Activated naive CD4-positive, alpha-beta T cell treated with Interleukin-2 at 50 U/mL for 16 hours (primary cell): ENCODE data around the gene YY1.

Experiments
- DNase-seq: peaks from one replicate; pipeline ENCODE4 v3.0.0-alpha.2; 2020

Gene YY1

DNA sequence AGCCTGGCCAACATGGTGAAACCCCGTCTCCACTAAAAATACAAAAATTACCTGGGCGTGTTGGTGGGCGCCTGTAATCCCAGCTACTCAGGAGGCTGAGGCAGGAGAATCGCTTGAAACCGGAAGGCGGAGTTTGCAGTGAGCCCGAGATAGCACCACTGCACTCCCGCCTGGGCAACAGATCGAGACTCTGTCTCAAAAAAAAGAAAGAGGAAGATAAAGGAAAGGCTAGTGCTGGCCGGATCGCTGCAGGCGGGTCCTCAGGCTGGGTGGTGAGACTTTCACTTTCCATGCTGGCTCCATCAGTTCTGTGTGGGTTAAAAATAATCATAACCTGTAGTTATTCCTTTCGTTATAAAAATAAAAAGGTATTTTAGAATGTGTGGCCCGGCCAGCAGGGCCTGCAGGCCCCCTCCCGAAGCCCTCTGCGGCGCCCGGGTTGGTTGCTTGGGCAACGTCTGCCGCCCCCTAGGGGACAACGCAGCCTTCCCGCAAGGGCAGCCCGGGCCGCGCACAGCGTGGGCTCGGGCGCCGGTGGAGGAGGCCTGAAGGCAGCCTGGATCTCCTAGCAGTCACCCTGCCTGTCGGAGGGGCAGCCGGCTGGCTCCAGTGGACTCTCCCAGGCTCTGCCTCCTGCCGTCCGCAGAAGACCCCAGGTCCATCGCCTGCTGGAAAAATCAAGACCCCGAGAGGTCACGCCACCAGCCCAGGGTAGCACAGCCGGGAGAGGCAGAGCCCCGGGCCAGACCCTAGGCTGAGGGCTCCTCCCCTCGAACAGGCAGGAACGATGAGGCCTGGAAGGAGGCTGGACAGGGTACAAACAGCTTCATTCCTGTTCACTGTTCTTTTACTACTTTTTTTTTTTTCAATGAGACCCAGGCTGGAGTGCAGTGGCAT, 79.2 kb downstream of the YY1 start:
- peak; percentile 70 for DNase-seq

DNA sequence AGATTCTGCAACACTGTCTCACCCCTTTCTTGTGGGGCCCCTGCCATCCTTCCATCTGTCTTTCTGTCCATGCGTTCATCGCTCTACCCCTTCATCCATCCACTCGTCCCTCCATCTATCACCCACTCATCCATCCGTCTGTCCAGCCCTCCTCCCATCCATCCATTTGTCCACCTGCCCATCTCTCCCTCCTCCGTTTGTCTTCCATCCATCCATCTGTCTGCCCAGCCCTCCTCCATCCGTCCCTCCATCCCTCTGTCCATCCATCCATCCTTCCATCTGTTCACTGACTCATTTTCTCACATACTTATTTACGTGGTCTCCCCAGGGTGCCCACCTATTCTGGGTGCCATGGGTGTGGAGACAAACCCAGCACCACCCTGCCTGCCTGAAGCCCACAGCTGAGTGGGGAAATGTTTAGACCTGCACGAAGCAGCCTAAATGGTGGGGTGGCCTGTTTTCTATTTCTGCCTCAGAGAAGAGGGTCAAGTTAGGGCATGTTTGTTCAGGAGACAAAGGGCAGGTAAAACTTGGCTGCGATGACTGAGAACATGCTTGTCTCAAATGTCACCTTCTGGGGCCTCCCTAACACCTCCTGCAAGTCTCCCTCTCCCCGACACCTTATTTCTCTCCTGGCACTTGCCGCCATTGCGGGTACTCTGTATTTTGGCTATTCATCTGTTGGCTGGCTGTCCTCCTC, 81.4 kb downstream of the YY1 start:
- DNase-seq: no peak

DNA sequence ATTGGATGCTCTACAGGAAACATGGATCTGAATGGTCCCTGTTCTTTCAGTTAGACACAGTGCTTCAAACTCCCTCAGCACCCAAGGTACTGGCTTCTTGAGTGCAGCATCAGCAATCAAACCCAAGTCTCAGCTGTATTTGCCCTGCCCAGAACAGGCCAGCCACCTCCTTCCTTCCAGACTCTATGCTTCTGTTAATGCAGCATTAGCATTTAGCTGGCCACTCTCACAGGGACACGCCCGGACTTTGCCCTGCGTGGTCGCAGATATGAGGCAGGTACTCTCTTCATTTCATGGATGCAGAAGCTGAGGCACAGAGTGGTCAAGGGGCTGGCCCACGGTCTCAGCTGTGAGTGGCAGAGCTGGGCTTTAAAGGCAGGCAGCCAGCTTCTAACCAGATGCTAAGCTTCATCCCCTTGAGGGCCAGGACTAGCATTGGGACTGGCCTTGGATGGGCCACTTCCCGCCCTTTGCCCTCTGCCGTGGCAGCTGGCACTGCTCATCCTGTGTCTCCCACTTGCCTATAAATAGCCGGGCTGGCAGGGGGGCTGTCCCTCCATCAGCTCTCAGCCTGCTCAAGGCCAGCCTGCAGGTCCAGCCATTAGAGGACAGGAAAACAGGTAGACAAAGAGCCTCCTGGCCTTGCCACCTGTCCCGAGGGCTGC, 82.7 kb downstream of the YY1 start:
- DNase-seq: no peak

DNA sequence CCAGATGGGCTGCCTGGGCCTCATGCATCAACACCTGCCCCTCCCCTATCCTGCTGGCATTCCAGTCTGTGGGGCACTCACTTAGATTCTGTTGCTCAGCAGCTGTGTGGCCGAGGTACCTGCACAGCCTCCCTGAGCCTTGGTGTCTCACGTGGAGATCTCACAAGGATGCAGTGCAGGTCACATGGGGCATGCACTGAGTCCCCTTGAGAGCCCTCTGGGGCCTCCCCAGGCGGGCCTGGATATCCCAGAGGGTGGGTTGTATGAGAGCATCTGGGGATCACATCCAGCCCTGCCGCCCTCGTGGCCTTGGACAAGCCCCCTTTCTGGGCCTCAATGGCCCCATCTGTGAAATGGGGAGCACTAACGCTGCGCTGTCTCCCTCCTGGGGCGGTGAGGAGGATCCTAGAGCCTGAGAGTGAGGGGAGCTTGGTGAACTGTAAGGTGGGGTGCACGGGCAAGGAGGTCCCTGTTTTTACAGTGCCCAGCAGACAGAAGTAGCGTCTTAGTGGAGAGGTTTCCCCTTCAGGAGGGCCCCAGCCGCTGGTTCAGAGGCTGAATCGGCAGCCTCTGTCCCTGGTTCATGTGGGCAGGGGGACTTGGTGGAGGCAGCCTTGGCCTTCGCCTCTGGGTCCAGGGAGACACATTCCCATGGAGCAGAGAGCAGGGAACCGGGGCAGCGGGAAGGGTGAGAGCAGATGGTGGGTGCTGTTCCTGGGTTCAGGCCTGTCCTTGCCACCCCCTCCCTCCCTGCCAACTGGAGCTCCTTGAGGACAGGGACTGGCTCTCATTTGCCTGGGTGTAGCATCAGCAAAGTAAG, 83.4 kb downstream of the YY1 start:
- DNase-seq: no peak

GRCh38 chr14:100323121-100323941, 84.4 kb downstream of the YY1 start, which contains the start of gene SLC25A47:
Gene SLC25A47 (plus strand): TSS chr14:100323339. CDS start chr14:100323415, 76 bp downstream.
- DNase-seq: no peak

DNA sequence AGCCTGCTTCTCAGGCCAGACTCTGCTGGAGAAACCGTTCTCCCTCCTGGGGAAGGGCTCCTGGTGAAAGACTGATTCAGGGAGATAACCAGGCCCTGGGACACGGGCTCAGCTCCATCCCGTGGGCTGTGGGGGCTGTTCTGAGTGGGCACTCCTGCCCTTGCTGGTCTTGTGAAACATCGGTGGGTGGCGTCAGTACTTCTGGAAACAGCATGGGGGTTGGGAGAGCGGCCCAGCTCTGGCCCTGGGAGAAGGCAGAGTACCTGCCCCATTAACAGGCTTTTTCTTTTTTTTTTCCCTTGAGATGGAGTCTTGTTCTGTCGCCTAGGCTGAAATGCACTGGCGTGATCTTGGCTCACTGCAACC, 85.0 kb downstream of the YY1 start:
- DNase-seq: no peak

DNA sequence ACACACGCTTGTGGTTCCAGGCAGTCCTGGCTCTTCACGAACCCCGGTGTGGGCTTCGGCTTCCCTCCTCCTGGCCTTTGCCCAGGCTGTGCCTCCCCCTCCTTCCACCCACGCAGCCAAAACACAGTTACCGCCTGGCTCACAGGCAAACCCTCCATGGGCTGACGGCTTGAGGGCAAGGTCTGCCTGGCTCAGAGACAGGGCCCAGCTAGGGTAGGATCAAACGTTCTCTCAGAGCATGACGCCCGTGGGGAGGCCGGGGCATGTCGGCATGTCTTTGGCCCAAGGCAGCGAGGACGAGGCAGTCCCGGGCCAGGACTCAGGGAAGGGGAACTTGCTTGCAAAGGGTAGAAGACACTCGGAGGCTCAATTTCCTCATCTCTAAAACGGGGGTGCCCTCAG, 86.3 kb downstream of the YY1 start:
- no peak for DNase-seq

- DNase-seq: no peak
Observed at GRCh38 chr14:100325958-100326357, 87.0 kb downstream of the YY1 start.

GRCh38 chr14:100327128-100327527, 88.2 kb downstream of the YY1 start:
- no peak for DNase-seq

DNA sequence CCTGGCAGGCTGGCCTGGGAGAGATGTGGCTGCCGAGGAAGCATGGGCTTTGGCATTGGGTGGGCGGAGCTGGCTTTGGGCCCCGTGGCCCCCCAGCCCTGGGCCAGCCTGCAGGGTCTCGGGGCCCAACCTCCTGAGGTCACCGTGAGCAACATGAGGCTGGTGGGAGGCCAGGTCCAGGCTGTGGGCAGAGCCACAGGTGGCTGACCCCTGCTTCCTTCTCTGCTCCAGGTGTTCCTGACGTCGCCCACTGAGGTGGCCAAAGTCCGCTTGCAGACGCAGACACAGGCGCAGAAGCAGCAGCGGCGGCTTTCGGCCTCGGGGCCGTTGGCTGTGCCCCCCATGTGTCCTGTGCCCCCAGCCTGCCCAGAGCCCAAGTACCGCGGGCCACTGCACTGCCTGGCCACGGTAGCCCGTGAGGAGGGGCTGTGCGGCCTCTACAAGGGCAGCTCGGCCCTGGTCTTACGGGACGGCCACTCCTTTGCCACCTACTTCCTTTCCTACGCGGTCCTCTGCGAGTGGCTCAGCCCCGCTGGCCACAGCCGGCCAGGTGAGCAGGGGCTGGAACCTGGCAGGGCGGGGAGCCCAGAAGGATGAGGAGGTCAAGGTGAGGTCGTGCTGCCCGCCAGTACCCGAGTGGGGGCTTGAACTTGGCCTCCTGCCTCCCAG, 89.7 kb downstream of the YY1 start:
- DNase-seq: no peak

GRCh38 chr14:100329233-100330006, 90.5 kb downstream of the YY1 start:
- no peak for DNase-seq

DNA sequence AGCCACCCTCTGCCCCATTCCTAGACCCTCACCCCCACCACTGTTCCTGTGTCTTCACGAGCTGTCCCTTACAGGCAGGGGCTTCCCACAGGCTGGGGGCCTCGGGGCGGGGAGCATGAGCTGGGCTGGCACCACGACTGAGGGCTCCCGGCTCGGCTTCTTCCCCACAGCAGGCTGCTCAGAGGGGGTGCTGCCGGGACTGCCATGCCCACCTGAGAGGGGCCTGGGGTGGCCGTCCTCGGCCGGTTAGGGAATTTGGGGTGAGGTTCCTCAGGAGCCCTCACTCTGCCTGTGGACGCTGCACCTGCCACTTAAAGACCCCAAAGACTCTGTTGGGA, 91.0 kb downstream of the YY1 start:
- DNase-seq: no peak

DNA sequence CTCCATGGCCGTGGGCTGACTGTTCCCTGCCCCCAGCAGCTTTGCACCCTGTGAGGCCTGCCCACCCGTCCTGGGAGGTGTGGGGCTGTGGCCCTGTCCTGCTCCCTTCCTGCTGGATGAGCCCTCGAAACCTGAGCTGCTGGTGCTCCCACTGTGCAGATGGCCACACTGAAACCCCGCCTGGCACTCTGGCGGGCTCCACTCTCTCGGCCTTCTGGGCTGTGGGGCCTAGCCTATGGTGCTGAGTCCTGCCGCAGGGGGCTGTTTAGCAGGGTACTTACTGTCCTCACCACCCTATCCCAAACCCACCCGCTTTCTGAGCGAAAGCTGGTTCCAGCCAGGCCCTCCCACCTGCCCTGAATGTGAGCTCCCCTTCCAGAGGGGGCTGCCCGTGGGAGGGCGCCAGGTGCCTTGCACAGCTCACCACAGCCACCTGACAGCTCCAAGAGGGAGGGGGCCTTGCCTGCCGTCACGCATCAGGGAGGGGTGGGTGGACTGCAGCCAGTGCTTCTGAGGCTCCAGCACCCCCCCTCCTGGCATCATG, 91.5 kb downstream of the YY1 start:
- DNase-seq: no peak

DNA sequence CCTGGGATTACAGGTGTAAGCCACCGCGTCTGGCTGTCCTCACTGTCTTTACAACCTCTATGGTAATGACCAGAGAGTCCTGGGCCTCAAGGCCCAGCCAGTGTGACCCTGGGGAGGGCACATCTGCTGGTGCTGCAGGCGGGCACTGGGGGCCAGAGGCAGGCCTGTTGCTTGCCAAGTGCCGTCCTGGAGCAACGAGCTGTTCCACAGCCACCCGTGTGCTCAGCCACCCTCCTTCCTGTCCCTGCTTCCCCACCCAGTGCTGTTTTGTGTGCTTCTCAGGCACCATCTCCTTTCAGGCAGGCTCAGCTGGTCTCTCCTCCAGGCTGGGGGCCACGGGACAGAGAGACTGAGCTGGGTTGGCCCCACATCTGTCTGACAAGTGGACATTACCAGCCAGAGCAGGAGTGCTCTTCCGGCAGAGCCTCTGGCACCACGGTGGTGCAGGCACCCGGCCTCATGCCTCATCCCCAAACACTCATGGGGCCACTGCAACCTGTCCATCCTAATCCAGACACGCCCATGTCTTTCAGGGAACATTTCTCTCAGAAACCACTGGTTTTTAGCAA, 93.2 kb downstream of the YY1 start:
- DNase-seq: no peak
